GM12875 (cell line): ENCODE data around the gene THAP4.
"Not testable (repeated sequence)": the region's sequence is repeated elsewhere in the genome, so short reads cannot be mapped to it uniquely, and the experiment has no call there.

Experiments
- H3K4me3 ChIP-seq: one replicate; pipeline ENCODE4 v1.5.1; 2011; ENCODE audit warnings: low read depth, low read length, control low read depth
- TF ChIP-seq, protein P1 (sequence below): IDR thresholded peaks from 2 replicates; pipeline ENCODE4 v1.5.1; 2011; ENCODE audit warnings: low read depth, mild to moderate bottlenecking, control low read depth, inconsistent platforms, low read length, moderate library complexity, borderline replicate concordance; ENCODE audit not compliant: insufficient read depth

The THAP4 gene

DNA sequence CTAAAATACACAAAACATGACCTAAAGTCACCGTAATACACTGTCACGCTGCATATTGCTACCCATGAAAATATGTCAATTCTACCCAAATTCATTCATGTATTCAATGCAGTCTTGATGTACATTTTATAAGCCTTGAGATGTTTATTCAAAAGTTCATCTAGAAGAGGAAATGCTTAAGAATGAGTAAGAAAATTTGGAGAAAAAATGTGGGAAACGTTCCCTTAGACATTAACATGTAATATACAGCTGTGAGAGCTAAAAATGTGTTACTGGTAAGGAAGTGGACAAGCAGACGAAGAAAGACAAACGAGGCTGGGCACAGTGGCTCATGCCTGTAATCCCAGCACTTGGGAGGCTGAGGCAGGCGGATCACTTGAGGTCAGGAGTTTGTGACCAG is 37.3 kb downstream of the THAP4 start:
- H3K4me3 ChIP-seq = no peak overlapping the region
- TF ChIP-seq, protein P1, sequence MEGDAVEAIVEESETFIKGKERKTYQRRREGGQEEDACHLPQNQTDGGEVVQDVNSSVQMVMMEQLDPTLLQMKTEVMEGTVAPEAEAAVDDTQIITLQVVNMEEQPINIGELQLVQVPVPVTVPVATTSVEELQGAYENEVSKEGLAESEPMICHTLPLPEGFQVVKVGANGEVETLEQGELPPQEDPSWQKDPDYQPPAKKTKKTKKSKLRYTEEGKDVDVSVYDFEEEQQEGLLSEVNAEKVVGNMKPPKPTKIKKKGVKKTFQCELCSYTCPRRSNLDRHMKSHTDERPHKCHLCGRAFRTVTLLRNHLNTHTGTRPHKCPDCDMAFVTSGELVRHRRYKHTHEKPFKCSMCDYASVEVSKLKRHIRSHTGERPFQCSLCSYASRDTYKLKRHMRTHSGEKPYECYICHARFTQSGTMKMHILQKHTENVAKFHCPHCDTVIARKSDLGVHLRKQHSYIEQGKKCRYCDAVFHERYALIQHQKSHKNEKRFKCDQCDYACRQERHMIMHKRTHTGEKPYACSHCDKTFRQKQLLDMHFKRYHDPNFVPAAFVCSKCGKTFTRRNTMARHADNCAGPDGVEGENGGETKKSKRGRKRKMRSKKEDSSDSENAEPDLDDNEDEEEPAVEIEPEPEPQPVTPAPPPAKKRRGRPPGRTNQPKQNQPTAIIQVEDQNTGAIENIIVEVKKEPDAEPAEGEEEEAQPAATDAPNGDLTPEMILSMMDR = no peak

DNA sequence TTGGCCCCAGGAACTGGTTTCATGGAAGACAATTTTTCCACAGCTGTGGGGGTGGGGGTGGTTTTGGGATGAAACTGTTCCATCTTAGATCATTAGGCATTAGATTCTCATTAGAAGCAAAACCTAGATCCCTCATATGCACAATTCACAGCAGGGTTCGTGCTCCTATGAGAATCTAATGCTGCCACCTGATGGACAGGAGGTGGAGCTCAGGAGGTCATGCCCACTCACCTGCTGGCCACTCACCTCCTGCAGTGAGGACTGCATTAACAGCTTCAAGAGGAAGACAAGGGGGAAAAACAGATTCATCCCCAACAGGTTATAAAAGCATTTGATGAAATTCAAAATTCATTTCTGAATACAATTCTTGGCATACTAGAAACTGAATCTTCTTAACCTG is 38.5 kb downstream of the THAP4 start:
- TF ChIP-seq, protein P1 = peak; percentile 24; the same call in 1 of the 2 replicates
- H3K4me3 ChIP-seq = no peak overlapping the region

DNA sequence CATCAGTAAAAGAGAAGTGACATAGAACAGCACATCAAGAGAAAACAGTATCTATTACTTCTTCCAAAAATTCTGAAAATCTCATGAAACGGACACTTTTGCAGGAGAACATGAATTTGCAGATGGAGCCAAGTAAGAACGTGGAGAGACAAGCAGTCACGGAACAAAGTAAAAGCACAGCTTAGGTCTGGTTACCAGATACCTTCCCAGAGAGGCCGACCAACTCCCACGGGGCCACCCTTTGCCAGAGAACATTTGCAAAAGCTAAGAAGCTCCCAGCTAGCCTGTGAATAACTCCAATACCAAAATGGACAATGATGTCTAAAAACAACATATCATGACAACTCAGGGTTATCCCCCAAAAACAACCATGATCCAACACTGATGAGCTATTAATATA is 38.9 kb downstream of the THAP4 start:
- TF ChIP-seq, protein P1 = no peak

DNA sequence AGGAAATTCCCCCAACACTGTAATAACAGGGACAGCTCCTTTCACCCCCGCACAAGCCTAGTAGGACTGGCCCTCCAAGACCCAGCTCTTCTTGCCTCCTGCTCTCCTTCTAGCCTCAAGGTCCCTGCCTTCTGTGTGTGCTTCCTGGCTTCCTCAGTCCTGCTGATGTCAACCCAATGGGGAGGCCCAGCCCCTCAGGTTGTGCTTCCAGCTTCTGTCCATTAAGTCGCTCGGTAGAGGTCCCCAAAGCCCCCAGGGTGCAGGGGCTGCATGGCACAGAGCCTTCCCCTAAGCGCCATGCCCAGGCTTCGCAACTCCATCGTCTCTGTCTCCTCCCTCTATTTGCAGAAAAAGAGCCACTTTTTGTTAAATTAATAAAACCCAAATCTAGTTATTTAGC is 39.4 kb downstream of the THAP4 start:
- no peak overlapping the region for H3K4me3 ChIP-seq
- TF ChIP-seq, protein P1 = no peak

More for the DNA sequence above, 38.9 kb downstream of the THAP4 start:
- H3K4me3 ChIP-seq = no peak overlapping the region

DNA sequence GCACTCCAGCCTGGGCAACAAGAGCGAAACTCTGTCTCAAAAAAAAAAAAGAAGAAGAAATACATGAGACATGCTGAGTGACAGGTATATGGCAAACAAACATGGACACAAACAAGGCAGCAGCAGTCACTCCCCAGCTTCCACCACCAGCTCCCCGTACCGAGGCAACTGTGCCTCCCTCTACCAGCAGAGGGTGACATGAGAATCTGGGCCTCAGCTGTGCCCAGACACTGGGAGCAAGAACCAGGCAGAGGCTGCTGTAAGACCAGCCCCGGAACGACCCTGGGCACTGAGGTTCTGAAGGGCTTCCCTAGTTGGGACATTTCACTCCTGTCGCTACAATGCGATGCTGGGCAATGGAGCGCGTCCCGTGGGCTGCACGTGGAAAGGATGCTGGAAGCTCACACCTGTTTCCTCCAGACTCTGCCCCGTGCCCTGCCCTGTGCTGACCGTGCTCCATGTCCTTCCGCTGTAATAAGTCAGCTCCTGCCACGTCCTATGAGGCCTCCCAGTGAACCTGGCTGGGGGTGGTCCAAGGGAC is 41.3 kb downstream of the THAP4 start:
- TF ChIP-seq, protein P1 = peak; percentile 32; the same call in 1 of the 2 replicates
- no peak overlapping the region for H3K4me3 ChIP-seq

DNA sequence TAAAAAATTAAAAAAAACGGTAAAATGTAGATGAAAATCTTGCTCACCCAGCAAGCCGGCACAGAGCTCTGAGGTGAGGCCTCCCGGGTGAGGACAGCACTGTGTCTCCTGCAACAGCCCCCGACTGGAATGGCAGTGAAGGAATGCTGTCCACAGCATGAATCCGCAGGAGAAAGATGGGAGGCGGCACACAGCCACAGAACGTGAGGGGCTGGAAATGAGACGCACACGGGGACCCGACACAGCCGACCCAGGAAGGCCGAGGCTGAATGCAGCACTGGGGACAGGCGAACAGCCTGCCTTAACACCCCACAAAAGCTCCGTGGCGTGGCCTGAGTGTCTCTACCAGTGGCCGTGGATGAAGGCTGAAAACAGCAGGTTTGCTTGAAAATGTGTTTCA is 43.7 kb downstream of the THAP4 start:
- TF ChIP-seq, protein P1 = no peak
- H3K4me3 ChIP-seq = no peak overlapping the region

DNA sequence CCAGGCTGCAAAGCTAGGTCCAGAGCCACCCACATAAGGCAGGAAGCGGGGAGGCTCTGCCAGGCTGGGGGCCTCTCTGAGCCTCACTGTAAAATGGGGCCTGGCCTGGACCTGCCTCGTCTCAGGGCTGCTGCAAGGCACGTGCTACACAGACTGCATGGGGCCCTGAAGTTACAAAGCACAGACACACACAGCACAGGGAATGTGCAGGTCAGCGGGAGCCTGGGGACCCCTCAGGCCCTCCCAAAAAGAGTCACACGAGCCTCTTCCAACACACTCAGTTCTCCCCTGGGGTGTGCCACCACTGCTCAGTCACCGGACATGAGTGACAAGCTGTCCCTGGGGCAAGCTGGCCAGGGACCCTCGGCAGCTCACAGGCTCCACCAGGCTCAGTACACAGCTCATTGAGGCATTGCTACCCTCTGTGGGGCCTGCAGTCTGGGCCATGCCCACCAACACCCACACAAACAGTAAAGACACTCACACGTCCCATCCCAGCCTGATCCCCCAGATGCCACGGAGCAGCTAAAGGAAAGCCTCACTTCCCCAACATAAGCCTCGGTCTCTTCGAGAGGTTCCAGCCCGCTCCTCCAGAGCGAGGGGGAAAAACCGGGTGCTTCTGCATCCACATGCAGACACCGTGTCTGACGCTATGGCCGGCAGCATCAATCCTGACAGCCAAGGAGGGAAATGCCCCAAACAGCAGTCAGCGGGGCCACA is 44.7 kb downstream of the THAP4 start:
- no peak overlapping the region for H3K4me3 ChIP-seq
- TF ChIP-seq, protein P1 = no peak

DNA sequence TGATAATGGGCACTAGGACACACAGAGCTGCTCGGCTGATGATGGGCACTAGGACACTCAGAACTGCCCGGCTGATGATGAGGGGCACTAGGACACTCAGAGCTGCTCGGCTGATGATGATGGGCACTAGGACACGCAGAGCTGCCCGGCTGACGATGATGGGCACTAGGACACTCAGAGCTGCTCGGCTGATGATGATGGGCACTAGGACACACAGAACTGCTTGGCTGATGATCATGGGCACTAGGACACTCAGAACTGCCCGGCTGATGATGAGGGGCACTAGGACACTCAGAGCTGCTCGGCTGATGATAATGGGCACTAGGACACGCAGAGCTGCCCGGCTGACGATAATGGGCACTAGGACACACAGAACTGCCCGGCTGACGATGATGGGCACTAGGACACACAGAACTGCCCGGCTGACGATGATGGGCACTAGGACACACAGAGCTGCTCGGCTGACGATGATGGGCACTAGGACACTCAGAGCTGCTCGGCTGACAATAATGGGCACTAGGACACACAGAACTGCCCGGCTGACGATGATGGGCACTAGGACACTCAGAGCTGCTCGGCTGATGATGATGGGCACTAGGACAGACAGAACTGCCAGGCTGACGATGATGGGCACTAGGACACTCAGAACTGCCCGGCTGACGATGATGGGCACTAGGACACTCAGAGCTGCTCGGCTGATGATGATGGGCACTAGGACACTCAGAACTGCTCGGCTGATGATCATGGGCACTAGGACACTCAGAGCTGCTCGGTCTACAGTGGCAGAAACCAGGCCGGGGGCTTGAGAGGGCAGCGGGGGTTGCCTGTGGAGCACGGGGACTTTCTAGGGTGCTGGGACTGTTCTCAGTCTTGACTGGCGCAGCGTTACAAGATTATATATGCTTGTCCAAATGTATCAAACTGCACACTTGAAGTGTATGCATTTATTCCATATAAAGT is 46.2 kb downstream of the THAP4 start:
- H3K4me3 ChIP-seq = not testable (repeated sequence)

DNA sequence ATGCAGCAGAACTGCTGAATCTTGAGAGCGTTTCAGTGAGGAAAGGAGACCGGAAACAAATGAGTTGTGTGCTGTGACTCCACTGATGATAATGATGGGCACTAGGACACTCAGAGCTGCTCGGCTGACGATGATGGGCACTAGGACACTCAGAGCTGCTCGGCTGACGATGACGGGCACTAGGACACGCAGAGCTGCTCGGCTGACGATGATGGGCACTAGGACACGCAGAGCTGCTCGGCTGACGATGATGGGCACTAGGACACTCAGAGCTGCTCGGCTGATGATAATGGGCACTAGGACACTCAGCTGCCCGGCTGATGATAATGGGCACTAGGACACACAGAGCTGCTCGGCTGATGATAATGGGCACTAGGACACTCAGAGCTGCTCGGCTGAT is 47.1 kb downstream of the THAP4 start:
- H3K4me3 ChIP-seq = not testable (repeated sequence)
